T follicular helper cell (primary cell): ENCODE results near the gene NAPA.

ENCODE experiments used
- DNase-seq: peaks from one replicate; pipeline ENCODE4 v3.0.0-alpha.2; 2020; ENCODE audit warnings: low read depth

Gene NAPA

GRCh38 chr19:47499863-47500830 lies 14.7 kb downstream of the NAPA start:
- DNase-seq, result no peak

- DNase-seq, result no peak
Measured at GRCh38 chr19:47499371-47499770, 15.5 kb downstream of the NAPA start.

GRCh38 chr19:47498561-47498960 lies 16.3 kb downstream of the NAPA start:
- DNase-seq, result no peak

DNA sequence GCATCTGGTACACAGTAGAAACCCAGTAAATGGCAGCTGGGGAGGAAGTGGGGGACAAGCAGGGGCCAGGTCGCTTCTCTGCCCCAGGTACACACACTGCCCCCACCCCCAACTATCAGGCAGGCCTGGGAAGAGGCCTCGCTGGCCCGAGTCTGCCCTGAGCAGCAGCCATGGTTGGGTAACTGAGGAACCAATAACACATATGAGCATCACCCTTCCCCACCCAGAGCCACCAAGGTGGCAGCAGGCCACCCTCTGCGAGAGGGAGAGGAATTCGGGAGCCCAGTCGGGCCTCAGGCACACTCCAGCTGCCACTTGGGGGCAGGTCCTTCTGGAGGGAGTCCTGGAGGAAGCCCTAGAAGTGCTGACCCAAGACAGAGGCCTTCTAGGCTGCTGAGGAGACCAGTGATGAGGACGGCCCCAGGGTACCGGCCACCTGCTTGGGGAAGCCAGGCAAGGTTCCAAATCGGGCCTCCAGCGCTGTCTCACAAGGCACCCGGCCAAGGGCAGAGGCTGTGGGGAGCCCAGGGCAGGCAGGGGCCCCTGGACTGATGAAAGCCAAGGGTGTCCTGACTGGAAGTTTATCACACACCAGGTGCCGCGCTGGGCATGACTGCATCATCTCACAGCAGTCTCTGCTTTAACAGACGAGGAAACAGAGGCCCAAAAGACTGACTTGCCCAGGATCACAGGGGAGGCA lies 16.9 kb downstream of the NAPA start:
- DNase-seq, result no peak

DNA sequence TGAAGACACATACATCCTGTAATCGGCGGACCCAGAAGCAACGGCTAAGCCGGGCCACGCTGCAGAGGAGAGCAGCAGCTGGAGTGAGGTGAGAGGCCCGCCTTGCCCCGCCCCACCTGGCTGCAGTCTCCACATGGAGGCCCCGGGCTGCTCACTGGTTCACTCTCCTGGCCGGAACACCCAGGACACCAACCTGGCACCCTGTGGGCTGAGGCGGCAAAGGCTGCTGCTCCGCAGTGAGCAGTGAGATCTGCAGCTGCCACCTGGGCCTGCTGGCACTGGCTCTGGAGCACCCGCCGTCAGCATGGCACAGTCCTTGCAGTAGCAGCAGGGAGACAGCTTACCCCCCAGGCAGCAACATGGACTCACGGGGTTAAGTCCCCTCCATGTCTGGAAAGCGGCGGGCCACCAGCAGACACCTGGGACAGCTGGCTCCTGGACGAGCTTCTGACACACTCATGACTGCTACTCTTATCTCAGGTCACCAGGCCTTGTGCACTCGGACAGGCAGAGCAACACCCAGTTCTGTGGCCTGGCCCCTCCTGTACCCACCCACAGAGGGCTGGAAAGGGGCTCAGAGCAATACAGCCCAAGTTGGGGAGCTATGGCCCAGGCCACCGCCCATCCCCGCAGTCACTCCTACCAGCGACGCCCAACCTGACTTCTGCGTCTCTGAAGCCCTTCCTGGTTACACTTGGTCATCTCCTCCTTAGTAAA lies 17.7 kb downstream of the NAPA start:
- no peak for DNase-seq

DNA sequence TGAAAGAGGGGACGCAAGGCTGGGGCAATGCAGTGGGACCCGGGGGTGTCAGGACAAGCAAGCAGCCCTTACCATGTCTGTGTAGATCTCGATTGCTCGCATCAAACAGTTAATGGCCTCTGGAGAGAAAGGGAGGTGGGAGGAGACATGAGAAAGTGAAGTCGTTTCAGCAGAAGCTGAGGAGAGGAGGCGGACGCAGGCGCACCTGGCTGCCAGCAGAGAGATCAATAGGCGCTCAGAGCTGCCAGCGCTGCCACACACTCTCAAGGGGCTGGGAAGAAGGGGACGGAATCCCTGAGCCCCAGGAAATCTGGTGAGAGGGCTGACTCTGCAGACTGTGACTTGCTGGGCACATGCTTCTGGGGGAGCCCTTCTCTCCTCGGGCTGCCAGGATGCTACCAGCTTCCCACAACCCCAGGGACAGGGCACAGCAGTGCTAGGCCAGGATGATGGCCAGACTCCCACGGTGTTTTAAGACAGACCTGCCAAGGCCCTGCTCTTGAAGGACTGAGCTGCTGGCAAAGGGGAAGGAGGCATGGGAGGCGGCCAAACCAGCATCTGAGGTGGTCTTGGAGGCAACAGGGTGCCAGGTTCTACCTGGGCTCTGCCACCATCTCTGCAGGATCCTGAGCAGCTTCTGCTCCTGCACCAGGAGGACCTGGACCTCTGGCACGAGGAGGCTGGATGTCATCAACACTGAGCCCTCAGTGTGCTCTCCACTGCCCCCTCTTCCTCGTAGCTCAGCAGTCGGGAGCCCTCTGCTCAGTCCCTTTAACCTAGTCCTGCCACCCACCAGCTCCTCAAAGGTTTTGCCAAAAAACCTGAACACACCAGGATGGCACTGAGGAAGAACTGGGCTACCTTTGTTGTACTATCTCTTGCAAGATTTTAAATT lies 19.1 kb downstream of the NAPA start:
- DNase-seq, result no peak

- no peak for DNase-seq
Measured at GRCh38 chr19:47494729-47495128, 20.1 kb downstream of the NAPA start.

GRCh38 chr19:47494211-47494547 lies 20.7 kb downstream of the NAPA start:
- no peak for DNase-seq

DNA sequence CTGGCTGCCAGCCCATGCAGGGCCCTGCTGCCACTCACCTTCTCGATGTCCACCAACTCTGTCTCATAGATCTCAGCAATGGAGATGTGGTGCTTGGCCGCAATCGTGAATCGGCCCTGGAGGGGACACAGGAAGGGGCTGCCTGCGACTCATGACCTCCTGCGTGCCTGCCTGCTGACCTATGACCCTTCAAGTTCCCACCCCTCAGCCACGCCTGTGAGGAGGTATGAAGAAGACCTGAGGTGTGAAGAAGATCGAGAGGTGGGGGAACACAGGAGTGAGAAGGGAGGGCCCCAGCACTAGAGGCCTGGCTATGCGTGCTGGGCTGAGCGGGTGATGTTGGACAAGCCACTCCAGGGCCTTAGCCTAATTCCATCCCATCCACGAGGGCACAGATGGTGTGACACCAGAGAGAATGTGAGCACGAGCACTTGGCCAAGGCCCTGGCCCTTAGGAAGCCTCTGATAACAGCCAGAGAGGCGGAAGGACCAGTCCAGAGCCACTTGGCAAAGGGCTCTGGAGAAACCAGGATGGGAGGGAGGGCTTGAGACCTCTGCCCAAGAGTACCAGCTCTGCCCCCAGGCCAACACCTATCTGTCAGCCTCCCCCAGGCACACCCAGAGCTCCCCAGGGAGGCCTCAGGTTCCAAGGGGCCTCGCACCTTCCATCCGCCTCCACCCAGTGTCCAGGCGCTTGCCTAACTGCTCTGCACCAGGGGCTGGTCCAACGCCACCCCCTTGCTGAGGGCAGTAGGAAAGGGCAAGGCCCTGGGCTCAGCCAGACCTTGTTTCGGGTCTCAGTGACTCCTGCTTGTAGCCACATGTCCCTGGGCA lies 21.3 kb downstream of the NAPA start:
- DNase-seq, result no peak

DNA sequence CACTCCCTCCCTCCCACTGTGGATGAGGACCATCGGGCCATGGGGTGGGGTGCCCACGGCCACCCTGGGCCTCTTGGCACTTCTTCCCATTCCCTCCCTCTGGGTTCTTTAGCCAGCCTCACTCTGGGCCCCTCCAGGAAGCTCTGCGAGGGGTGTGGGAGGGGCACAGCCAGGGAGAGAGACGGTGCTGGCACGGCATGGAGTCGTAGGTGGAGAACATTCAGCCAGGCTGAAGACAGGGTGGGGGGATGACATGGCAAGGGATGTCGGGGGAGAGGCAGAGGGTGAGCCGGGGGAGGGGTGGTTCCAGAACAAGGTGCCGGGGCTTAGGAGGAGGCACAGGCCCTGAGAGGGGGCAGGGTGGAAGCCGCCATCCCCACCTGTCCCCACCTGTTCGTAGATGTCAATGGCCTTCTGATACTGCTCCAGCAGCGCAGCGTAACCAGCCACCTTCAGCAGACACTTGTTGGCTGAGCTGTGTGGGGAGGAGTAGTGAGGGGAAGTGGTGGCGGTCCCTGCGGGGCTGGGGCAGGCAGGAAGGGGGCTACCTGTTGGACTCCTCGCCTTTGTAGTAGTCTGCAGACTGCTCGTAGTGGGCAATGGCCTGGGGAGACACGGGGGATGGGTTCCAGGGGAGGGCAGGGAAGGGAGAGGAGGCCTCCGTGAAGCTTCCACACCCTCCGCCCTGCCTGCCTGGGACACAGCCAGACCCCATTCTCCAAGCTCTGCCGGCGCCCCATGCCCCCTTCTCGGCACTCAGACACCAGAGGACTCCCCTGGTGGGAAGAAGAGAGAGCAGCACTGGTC lies 22.1 kb downstream of the NAPA start:
- DNase-seq, result no peak

- DNase-seq, result no peak
Measured at GRCh38 chr19:47492137-47492533, 22.7 kb downstream of the NAPA start.

DNA sequence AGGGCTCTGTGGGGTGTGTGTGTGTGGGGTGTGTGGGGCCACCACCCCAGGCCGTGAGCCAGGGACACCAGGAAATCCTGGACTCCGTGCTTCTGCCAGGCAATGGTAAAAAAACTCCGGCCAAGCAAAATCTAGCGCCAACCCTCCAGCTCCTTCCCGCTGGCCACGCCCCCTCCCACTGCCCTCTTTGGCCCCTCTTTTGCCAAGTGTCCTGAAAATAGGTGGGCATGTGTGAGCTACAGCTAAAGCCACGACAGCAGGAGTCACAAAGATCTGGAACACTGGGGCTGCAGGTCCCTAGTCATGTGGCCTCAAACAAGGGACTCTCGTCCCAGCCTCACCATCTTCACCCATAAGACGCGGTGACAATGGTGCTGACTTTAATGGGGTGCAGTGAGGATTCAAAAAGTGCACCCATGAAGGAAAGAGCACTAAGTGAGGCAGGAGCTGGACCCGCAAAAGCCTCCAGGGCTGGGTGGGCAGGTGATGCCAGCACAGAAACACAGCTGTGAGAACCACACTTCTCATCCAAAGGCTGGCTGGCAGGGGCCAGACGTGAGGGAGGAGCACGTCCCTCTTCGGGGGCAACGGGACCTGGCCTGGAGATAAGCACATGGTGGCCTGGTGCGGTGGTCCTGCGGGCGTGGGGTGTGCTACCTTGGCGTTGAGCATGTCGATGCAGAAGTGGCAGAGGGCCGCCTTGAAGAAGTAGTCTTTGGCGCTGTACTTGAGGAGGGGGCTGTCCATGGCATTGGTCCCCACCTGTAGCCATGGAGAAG lies 23.3 kb downstream of the NAPA start:
- no peak for DNase-seq

DNA sequence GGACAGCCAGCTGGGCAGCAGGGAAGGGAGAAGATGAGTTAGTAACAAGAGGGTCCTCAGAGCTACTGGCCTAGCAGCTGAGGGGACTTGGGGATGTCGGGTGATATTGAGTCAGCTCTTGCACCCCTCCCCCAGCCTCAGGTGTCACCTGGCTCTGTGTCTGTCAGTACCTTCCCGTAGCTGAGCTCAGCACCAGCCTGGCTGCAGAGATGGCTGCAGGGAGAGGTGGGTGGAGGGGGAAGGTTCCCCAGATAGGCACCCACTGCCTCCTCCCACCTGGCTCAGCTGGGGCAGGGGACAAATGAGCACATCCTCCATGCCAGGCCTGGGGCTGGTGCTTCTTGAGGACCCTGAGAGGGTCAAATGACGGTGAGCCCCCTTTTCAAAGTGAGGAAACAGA lies 24.0 kb downstream of the NAPA start:
- DNase-seq, result no peak

- no peak for DNase-seq
Measured at GRCh38 chr19:47490031-47490430, 24.8 kb downstream of the NAPA start.

DNA sequence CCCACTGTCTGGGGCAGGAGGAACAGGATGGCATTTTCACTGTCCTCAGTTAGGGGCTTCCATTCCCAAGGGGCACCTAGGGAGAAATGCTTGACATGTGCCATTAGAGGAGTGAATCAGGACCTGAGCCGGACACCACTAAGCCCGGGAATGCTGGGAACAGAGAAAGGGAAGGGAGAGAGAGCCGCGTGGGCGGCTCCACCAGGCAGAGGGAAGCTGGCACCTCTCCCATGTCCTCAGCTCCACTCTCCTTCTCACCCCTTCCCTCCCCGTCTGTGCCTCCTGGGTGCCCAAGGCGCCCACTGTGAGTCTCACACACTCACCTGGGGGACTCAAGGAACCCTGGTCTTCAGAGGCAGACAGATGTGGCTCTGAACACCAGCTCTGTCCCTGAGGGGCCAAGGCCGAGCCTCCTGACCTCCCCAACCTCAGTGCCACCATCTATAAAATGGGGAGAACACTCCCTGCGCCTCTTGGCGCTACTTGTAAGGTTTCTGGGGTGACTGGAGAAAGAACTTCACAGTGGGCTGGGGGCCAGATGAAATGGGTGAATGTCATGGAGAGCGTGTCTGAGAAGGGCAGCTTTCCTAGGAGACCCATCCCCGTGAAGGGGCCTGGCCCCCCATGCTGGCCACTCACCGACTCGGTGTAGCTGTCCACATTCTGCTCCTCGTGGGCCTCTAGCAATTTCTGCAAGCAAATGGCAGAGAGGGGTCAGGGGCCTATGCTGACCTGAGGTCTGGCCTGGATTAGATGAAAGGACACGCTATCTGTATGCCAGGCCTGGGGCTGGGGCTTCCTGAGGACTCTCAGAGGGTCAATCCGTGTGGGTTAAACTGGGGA lies 25.6 kb downstream of the NAPA start:
- DNase-seq, result no peak

DNA sequence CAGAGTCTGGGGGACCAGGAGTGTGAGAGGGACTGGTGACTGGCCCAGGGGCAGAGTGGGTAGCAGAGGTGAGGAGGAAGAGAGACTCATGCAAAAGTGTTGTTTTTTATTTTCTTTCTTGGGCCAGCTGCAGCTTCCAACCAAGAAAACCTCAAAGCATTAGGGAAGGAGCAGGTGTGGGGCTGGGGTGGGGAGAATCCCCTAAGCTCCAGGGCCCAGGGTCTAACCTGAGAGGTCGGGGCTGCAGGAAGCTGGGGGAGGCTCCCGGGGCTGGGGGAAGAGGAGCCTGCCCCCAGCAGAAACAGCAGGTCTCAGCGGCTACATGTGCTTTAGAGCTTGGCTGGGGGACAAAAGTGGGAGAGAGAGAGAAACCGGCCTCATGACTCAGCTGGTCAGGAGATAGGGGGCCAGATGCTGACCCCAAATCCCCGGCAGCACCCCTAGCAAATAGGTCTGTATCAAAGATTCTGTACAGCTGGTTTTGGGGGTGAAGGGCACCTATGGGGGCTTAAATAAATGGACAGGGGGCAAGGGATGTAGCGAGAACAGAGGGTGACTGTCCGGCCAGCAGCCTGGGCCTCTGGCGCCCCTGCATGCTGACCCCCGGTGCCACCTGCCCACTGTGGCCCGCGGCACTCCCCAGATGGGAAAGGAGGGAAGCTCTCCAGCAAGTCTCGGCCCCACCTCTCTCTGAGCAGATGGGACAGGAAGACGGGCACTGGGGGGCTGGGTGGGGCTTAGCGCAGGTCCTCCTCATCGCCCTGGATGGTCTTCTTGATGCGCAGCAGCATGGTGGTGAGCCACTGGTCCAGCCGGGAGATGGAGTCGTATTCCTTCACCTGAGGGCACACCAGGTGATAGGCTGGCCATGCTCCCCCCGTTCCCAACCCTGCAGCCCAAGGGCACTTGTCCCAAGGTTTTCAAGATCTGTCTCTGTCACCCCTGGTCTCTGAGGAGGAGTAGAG lies 27.0 kb downstream of the NAPA start:
- no peak for DNase-seq

GRCh38 chr19:47486900-47487299 lies 28.0 kb downstream of the NAPA start:
- no peak for DNase-seq
